Measurements from ENCODE around the gene GTPBP3. TPM values are rescaled to one million over a fixed set of nuclear protein-coding genes. Genes with fewer than 3 reads are reported as not detected.

Gene GTPBP3
- total and polyA plus RNA-seq, 2 of the 8 experiments (the other 6 are each of a cell fraction or from before 2014, with no cell fraction given): 30.4 to 56.0 TPM

GRCh38 chr19:17306285-17306714 lies 31.1 kb upstream of the GTPBP3 start:
- peaks cover 1 to 10% of the 10 kb centered on the region in 2 experiments for H4K20me1 ChIP-seq (replicated peaks in 1 of 2; ENCODE audit: control insufficient read depth in 1 of 2, insufficient read depth in 2 of 2, low read length in 2 of 2)
- H3K9me3 ChIP-seq (ENCODE audit: insufficient read depth in 2 of 2, low read depth in 1 of 2, low read length in 1 of 2): no peaks in the 10 kb centered on the region
- H4K8ac ChIP-seq (ENCODE audit: extremely low read depth, insufficient read depth, low read length): no peak overlapping the region; the same call in 1 of the 2 replicates
- peak overlapping the region; percentile 40 to 84 (median 82) for H3K9ac ChIP-seq (replicated peaks in 1 of 4; ENCODE audit: extremely low read depth in 1 of 4, low read depth in 3 of 4, low read length in 3 of 4)
- peaks cover 0 to 1% (median 0%) of the 10 kb centered on the region in 4 experiments; a peak in 2 of 8 replicates for H3K36me3 ChIP-seq (ENCODE audit: control insufficient read depth in 2 of 4, insufficient read depth in 4 of 4, low read length in 3 of 4)
- peak overlapping the region; percentile 81 for H3K27ac ChIP-seq (ENCODE audit: low read depth, low read length)
- no peak for TF ChIP-seq RXRA (IDR thresholded peaks at IDR 0.05; ENCODE audit: insufficient read depth, low read depth, low read length)
- TF ChIP-seq NANOG (IDR thresholded peaks at IDR 0.05; ENCODE audit: insufficient read depth, low read depth, low read length, poor library complexity, severe bottlenecking): no peak
- TF ChIP-seq CHD1 (IDR thresholded peaks at IDR 0.05; ENCODE audit: low read depth, low read length): no peak
- peak; percentile 48; the same call in 1 of the 2 replicates for TF ChIP-seq MAX (IDR thresholded peaks at IDR 0.05)
- TF ChIP-seq CHD2 (IDR thresholded peaks at IDR 0.05; ENCODE audit: low read length): no peak
- peak; percentile 65; the same call in 1 of the 2 replicates for TF ChIP-seq E2F6 (IDR thresholded peaks at IDR 0.05)
- TF ChIP-seq YY1 (IDR thresholded peaks at IDR 0.05; ENCODE audit: low read depth, low read length): 0 out of 2 replicates have a peak, but pooled peaks have one; percentile 19
- no peak for TF ChIP-seq TAF1 (IDR thresholded peaks at IDR 0.05; ENCODE audit: low read depth, low read length)
- TF ChIP-seq ZNF274 (IDR thresholded peaks at IDR 0.05; ENCODE audit: borderline replicate concordance, extremely low read depth, low read length): no peak
- peak; percentile 23 for TF ChIP-seq TAF7 (optimal IDR thresholded peaks at IDR 0.05; ENCODE audit: borderline replicate concordance, low read depth, low read length)
- no peak for TF ChIP-seq TBP (IDR thresholded peaks at IDR 0.05; ENCODE audit: low read depth, low read length)
- TF ChIP-seq POU5F1 (IDR thresholded peaks at IDR 0.05; ENCODE audit: low read depth, low read length): no peak
- peaks cover 14 to 29% (median 19%) of the 10 kb centered on the region in 4 experiments for H3K4me1 ChIP-seq (replicated peaks in 1 of 4; ENCODE audit: control insufficient read depth in 3 of 4, insufficient read depth in 4 of 4, low read length in 3 of 4)
- no peaks in the 10 kb centered on the region for H3K27me3 ChIP-seq (replicated peaks in 1 of 4; ENCODE audit: control insufficient read depth in 3 of 4, extremely low read depth in 1 of 4, insufficient read depth in 3 of 4, low read length in 3 of 4)
- H3K18ac ChIP-seq (ENCODE audit: extremely low read depth, low read length): peak overlapping the region; percentile 95
- H2BK12ac ChIP-seq (ENCODE audit: low read depth, low read length): 0 out of 2 replicates have a peak overlapping the region, but pooled peaks have one; percentile 68
- ChIA-PET POLR2A (ENCODE audit: partially characterized antibody) (interaction anchor here (0.6 to 18.5 kb wide), 8 partner anchors 9 to 109 kb away, joined by 3 to 329 read pairs (median 3); partner anchors contain the start of genes ANO8 and USE1), CTCF (ENCODE audit: partially characterized antibody) (interaction anchor here (0.7 to 2.5 kb wide), 12 partner anchors 10 to 85 kb away, joined by 3 to 12 read pairs (median 6); no protein-coding TSS in a partner anchor)
- 0 out of 2 replicates have a peak overlapping the region, but pooled peaks have one; percentile 30 for H2AFZ ChIP-seq (ENCODE audit: low read length)
- H3K4me2 ChIP-seq (ENCODE audit: insufficient read depth in 1 of 2, low read depth in 2 of 2, low read length in 2 of 2): peak overlapping the region; percentile 82 to 90
- no peak overlapping the region for H2BK15ac ChIP-seq (ENCODE audit: low read length)
- DNase-seq (ENCODE audit: low read depth in 1 of 2, low spot score in 2 of 2): no peak
- peaks cover 12% of the 10 kb centered on the region for H3K23me2 ChIP-seq (ENCODE audit: low read depth, low read length)
- peaks cover 8 to 19% of the 10 kb centered on the region in 2 experiments; a peak in 3 of 4 replicates for H3K79me2 ChIP-seq (ENCODE audit: control insufficient read depth in 1 of 2, insufficient read depth in 2 of 2, low read length in 2 of 2)
- no peak overlapping the region for H2AK5ac ChIP-seq (ENCODE audit: low read depth, low read length)
- H2BK5ac ChIP-seq (ENCODE audit: low read depth, low read length): peak overlapping the region; percentile 96
- no peak overlapping the region for H3K14ac ChIP-seq (ENCODE audit: insufficient read length)
- peak overlapping the region; percentile 21 for H2BK120ac ChIP-seq (replicated peaks; ENCODE audit: low read depth, low read length)
- H3K23ac ChIP-seq (ENCODE audit: insufficient read length): no peak overlapping the region
- peaks cover 10% of the 10 kb centered on the region for H3K79me1 ChIP-seq (ENCODE audit: low read depth, low read length)
- peak overlapping the region; percentile 75 to 95 (median 80) for H3K4me3 ChIP-seq (ENCODE audit: extremely low read depth in 1 of 4, insufficient read depth in 2 of 4, low read depth in 3 of 4, low read length in 4 of 4)
- 5% methylated on average over 28 of the region's 28 CpGs; no CpG with 5 or more reads in 1 of the 2 experiments for WGBS, 2 experiments (ENCODE audit: extremely low coverage in 1 of 2, insufficient coverage in 1 of 2, insufficient read length in 1 of 2, insufficient replicate concordance in 2 of 2, low coverage in 1 of 2, low lambda C conversion rate in 2 of 2, missing lambda C conversion rate in 1 of 2)
- H2BK20ac ChIP-seq (ENCODE audit: low read length): no peak overlapping the region
- peak overlapping the region; percentile 75 for H3K4ac ChIP-seq (replicated peaks; ENCODE audit: insufficient read length, low read depth, low read length)
- H4K91ac ChIP-seq (replicated peaks; ENCODE audit: insufficient read length, low read length): peak overlapping the region; percentile 97
- peak overlapping the region; percentile 89 for H4K5ac ChIP-seq (ENCODE audit: insufficient read length, low read depth, low read length)
- no peak for FAIRE-seq
- peak overlapping the region; percentile 88 for H3K56ac ChIP-seq (replicated peaks; ENCODE audit: insufficient read length, low read depth, low read length)
